OCI-LY3 (cell line): ENCODE measurements around the gene PRIMA1.

Experiments
- H2AFZ ChIP-seq: fragments of 200-600, 300-600 bp; shearing (Covaris generic); 2 replicates; pipeline ENCODE4 v1.6.0; 2014; ENCODE audit warnings: antibody characterized with exemption, low read depth, low read length
- H3K27ac ChIP-seq: fragments of 200-600, 300-600 bp; sonication (generic); 2 replicates; pipeline ENCODE4 v1.5.1; 2014; ENCODE audit warnings: mild to moderate bottlenecking, low read length, moderate library complexity, mixed read lengths
- H3K27me3 ChIP-seq: fragments of 200-600, 300-600 bp; sonication (generic); 2 replicates; pipeline ENCODE4 v1.6.1; 2014; ENCODE audit warnings: low read depth, low read length, mixed read lengths
- H3K36me3 ChIP-seq: fragments of 200-600, 300-600 bp; sonication (generic); replicated peaks from 2 replicates; pipeline ENCODE3; 2014; ENCODE audit warnings: low read depth, low read length, mixed read lengths
- H3K4me1 ChIP-seq: fragments of 300-600, 200-600 bp; sonication (generic); 2 replicates; pipeline ENCODE4 v1.6.1; 2014; ENCODE audit warnings: low read length, mixed read lengths
- H3K4me2 ChIP-seq: fragments of 200-600, 300-600 bp; sonication (generic); 2 replicates; pipeline ENCODE4 v1.6.1; 2014; ENCODE audit warnings: low read length, mixed read lengths
- H3K4me3 ChIP-seq: fragments of 300-600, 200-600 bp; sonication (generic); 2 replicates; pipeline ENCODE4 v1.5.1; 2014; ENCODE audit warnings: antibody characterized with exemption, mild to moderate bottlenecking, low read length, moderate library complexity
- H3K79me2 ChIP-seq: fragments of 300-600, 200-600 bp; shearing (Covaris generic); 2 replicates; pipeline ENCODE4 v1.6.1; 2014; ENCODE audit warnings: mild to moderate bottlenecking, low read length, mixed read lengths
- H3K9ac ChIP-seq: fragments of 300-600, 200-600 bp; shearing (Covaris generic); 2 replicates; pipeline ENCODE4 v1.6.0; 2014; ENCODE audit warnings: mild to moderate bottlenecking, low read length, moderate library complexity
- H3K9me3 ChIP-seq: fragments of 200-600, 300-600 bp; shearing (Covaris generic); 2 replicates; pipeline ENCODE4 v1.6.1; 2014; ENCODE audit warnings: low read length, mixed read lengths; ENCODE audit not compliant: insufficient read depth
- H4K20me1 ChIP-seq: fragments of 200-600, 300-600 bp; sonication (generic); 2 replicates; pipeline ENCODE4 v1.6.1; 2016; ENCODE audit warnings: low read length, mixed read lengths; ENCODE audit not compliant: insufficient read depth
- CTCF ChIP-seq: fragments of 200-600, 300-600 bp; sonication (generic); IDR thresholded peaks from 2 replicates; pipeline ENCODE4 v1.5.1; 2014; ENCODE audit warnings: antibody characterized with exemption, low read length, low read depth
- EZH2phosphoT487 ChIP-seq: fragments of 200-600 bp; shearing (Covaris generic); IDR thresholded peaks from 2 replicates; pipeline ENCODE4 v1.6.1; 2018; ENCODE audit warnings: antibody characterized with exemption, mixed run types, low read depth

PRIMA1 gene

GRCh38 chr14:93757206-93757605 lies 31.1 kb downstream of the PRIMA1 start:
- H3K36me3 ChIP-seq, result no peaks in the 10 kb centered on the region
- H3K9me3 ChIP-seq, result no peaks in the 10 kb centered on the region
- H4K20me1 ChIP-seq, result no peaks in the 10 kb centered on the region
- no peak overlapping the region for H3K4me3 ChIP-seq
- H3K4me2 ChIP-seq, result no peak overlapping the region
- no peak overlapping the region for H3K27ac ChIP-seq
- no peak overlapping the region for H2AFZ ChIP-seq
- no peaks in the 10 kb centered on the region for H3K79me2 ChIP-seq
- no peak overlapping the region for H3K9ac ChIP-seq
- no peaks in the 10 kb centered on the region for H3K4me1 ChIP-seq
- TF ChIP-seq CTCF (no peak), EZH2phosphoT487 (no peak)
- H3K27me3 ChIP-seq, result no peaks in the 10 kb centered on the region

- Histone ChIP-seq H3K4me1 (no peaks in the 10 kb centered on the region), H3K4me3 (no peak overlapping the region), H3K36me3 (no peaks in the 10 kb centered on the region), H4K20me1 (no peaks in the 10 kb centered on the region), H3K27me3 (no peaks in the 10 kb centered on the region), H3K4me2 (no peak overlapping the region), H3K27ac (no peak overlapping the region), H3K9me3 (no peaks in the 10 kb centered on the region), H3K9ac (no peak overlapping the region), H3K79me2 (no peaks in the 10 kb centered on the region), H2AFZ (no peak overlapping the region)
- TF ChIP-seq EZH2phosphoT487, result no peak
- TF ChIP-seq CTCF, result no peak
Measured at GRCh38 chr14:93753647-93754046, 34.6 kb downstream of the PRIMA1 start.

GRCh38 chr14:93752980-93753561 lies 35.2 kb downstream of the PRIMA1 start:
- no peak for TF ChIP-seq CTCF
- TF ChIP-seq EZH2phosphoT487, result no peak

GRCh38 chr14:93751946-93752655 lies 36.2 kb downstream of the PRIMA1 start:
- no peaks in the 10 kb centered on the region for H3K9me3 ChIP-seq
- H3K27me3 ChIP-seq, result no peaks in the 10 kb centered on the region
- TF ChIP-seq EZH2phosphoT487 (no peak), CTCF (no peak)
- H4K20me1 ChIP-seq, result no peaks in the 10 kb centered on the region
- H2AFZ ChIP-seq, result no peak overlapping the region
- H3K4me2 ChIP-seq, result no peak overlapping the region
- no peak overlapping the region for H3K9ac ChIP-seq
- H3K79me2 ChIP-seq, result no peaks in the 10 kb centered on the region
- H3K27ac ChIP-seq, result no peak overlapping the region
- H3K4me1 ChIP-seq, result no peaks in the 10 kb centered on the region
- no peak overlapping the region for H3K4me3 ChIP-seq
- H3K36me3 ChIP-seq, result no peaks in the 10 kb centered on the region

More at GRCh38 chr14:93752980-93753561, 35.2 kb downstream of the PRIMA1 start:
- H3K4me3 ChIP-seq, result no peak overlapping the region
- H3K4me2 ChIP-seq, result no peak overlapping the region
- no peaks in the 10 kb centered on the region for H3K36me3 ChIP-seq
- H2AFZ ChIP-seq, result no peak overlapping the region
- no peaks in the 10 kb centered on the region for H3K4me1 ChIP-seq
- H3K27me3 ChIP-seq, result no peaks in the 10 kb centered on the region
- no peaks in the 10 kb centered on the region for H4K20me1 ChIP-seq
- H3K9ac ChIP-seq, result no peak overlapping the region
- H3K9me3 ChIP-seq, result no peaks in the 10 kb centered on the region
- H3K79me2 ChIP-seq, result no peaks in the 10 kb centered on the region
- no peak overlapping the region for H3K27ac ChIP-seq
